ENCODE data around the gene GIMAP8. TPM values are rescaled to one million over a fixed set of nuclear protein-coding genes. Genes with fewer than 3 reads are reported as not detected.
A peak's percentile ranks its signal among the peaks of the same experiment; 100 is the strongest.

Gene GIMAP8
- total and polyA plus RNA-seq, 2 experiments from 2014 or later = 0.06 TPM; not detected in 1

GRCh38 chr7:150403376-150404171 is 46.9 kb upstream of the GIMAP8 start:
- H3K4me2 ChIP-seq = peak overlapping the region; percentile 95
- H3F3A ChIP-seq (replicated peaks; ENCODE audit: low read depth) = peaks cover 59% of the 10 kb centered on the region
- Mint-ChIP-seq H3K4me1 (peaks cover 81% of the 10 kb centered on the region), H3K27me3 (ENCODE audit: insufficient read depth, low read depth, poor library complexity) (peaks cover 36% of the 10 kb centered on the region), H3K36me3 (ENCODE audit: low read depth) (peaks cover 29% of the 10 kb centered on the region), H3K27ac (peak overlapping the region; percentile 99), H3K4me3 (peak overlapping the region; percentile 68), H3K9me3 (no peaks in the 10 kb centered on the region)
- DNase-seq (ENCODE audit: low spot score) = no peak
- no peaks in the 10 kb centered on the region for H3K36me3 ChIP-seq (ENCODE audit: insufficient read depth)
- H4K20me1 ChIP-seq (replicated peaks; ENCODE audit: insufficient read depth) = no peaks in the 10 kb centered on the region; the same call in 1 of the 2 replicates
- peaks cover 66% of the 10 kb centered on the region for H3K4me1 ChIP-seq (ENCODE audit: insufficient read depth)
- H3K9me2 ChIP-seq (ENCODE audit: insufficient read depth) = no peaks in the 10 kb centered on the region
- peak overlapping the region; percentile 99 for H3K27ac ChIP-seq (ENCODE audit: low read depth)
- no peaks in the 10 kb centered on the region for H3K27me3 ChIP-seq (ENCODE audit: insufficient read depth)
- TF ChIP-seq EZH2phosphoT487 (IDR thresholded peaks at IDR 0.05; ENCODE audit: unreplicated experiment) (no peak), NANOG (IDR thresholded peaks at IDR 0.05; ENCODE audit: borderline replicate concordance) (peak; percentile 24; the same call in 1 of the 2 replicates), ETS1 (IDR thresholded peaks at IDR 0.05) (no peak), CTCF (conservative IDR thresholded peaks at IDR 0.05; ENCODE audit: low read depth in 2 of 2) (0 out of 4 replicates have a peak, but pooled peaks of 1 of the 2 experiments have one; percentile 10)
- peaks cover 24% of the 10 kb centered on the region for H3K79me2 ChIP-seq (replicated peaks; ENCODE audit: insufficient read depth)
- ATAC-seq = no peak
- no peak overlapping the region for H2AFZ ChIP-seq
- H3K4me3 ChIP-seq = peak overlapping the region; percentile 75

DNA sequence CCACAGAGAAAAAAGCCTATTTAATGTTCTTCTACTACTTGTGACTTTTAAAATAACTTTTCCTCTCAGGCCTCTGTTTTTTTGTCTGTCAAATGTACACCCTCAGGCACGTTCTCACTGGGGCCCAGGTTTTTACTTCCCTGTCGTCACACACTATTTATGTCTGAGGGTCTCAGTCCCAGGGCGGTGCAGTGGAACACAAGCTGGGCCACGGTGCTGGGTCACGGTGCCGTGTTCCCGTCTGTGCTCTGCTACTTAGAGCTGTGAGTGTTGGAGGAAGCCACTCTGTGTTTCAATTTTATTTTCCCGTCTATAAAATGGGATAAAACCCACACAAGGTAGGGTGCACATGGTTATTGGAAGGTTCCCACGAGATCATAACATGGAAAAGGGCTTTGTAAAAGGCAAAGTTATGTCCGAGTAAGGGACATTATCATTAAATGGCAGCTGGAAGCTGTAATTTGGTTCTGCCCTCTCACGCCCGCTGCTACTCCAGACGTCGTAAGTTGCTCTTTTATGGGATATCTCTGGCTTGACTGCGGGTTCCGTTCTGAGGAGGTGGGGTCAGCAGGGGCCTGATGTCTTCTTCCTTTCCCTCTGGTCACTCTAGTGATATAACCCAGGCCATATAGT is 46.1 kb upstream of the GIMAP8 start:
- peak overlapping the region; percentile 95 for H3K4me2 ChIP-seq
- H3K79me2 ChIP-seq (replicated peaks; ENCODE audit: insufficient read depth) = peaks cover 26% of the 10 kb centered on the region
- Mint-ChIP-seq H3K4me1 (peaks cover 78% of the 10 kb centered on the region), H3K27me3 (ENCODE audit: insufficient read depth, low read depth, poor library complexity) (peaks cover 37% of the 10 kb centered on the region), H3K9me3 (no peaks in the 10 kb centered on the region), H3K27ac (peak overlapping the region; percentile 99), H3K4me3 (peak overlapping the region; percentile 68), H3K36me3 (ENCODE audit: low read depth) (peaks cover 28% of the 10 kb centered on the region)
- peak; percentile 32 for TF ChIP-seq POLR2AphosphoS5 (IDR thresholded peaks at IDR 0.05; ENCODE audit: low read depth)
- TF ChIP-seq NANOG (IDR thresholded peaks at IDR 0.05; ENCODE audit: borderline replicate concordance) = no peak
- DNase-seq (ENCODE audit: low spot score) (no peak), ATAC-seq (no peak)
- peaks cover 62% of the 10 kb centered on the region for H3K4me1 ChIP-seq (ENCODE audit: insufficient read depth)
- peak overlapping the region; percentile 99 for H3K27ac ChIP-seq (ENCODE audit: low read depth)
- peak overlapping the region; percentile 75 for H3K4me3 ChIP-seq
- no peak overlapping the region for H2AFZ ChIP-seq
- H3K9me2 ChIP-seq (ENCODE audit: insufficient read depth) = no peaks in the 10 kb centered on the region
- H3K27me3 ChIP-seq (ENCODE audit: insufficient read depth) = no peaks in the 10 kb centered on the region
- no peaks in the 10 kb centered on the region for H3K36me3 ChIP-seq (ENCODE audit: insufficient read depth)
- no peaks in the 10 kb centered on the region; the same call in 1 of the 2 replicates for H4K20me1 ChIP-seq (replicated peaks; ENCODE audit: insufficient read depth)
- H3F3A ChIP-seq (replicated peaks; ENCODE audit: low read depth) = peaks cover 57% of the 10 kb centered on the region

Data from GM23338 (cell line).